Neutrophil (primary cell): ENCODE results near the gene SOX9.

Experiments used
- H3K27ac ChIP-seq: fragments of 200-600 bp; sonication (generic); 2 replicates; pipeline ENCODE4 v1.5.1; 2016; ENCODE audit warnings: mild to moderate bottlenecking, moderate library complexity
- H3K27me3 ChIP-seq: fragments of 200-600 bp; sonication (generic); 2 replicates; pipeline ENCODE4 v1.6.0; 2016; ENCODE audit warnings: mild to moderate bottlenecking
- H3K36me3 ChIP-seq: fragments of 200-600 bp; sonication (generic); 2 replicates; pipeline ENCODE4 v1.5.1; 2017
- H3K4me1 ChIP-seq, 2 experiments: fragments of 200-600 bp in 1 of 2; sonication (generic) in 1 of 2; 1 replicate in 1 of 2; 2 replicates in 1 of 2; pipeline versions ENCODE4 v1.5.1 to v1.6.1; 2013 to 2016; ENCODE audit warnings: low read depth in 1 of 2, low read length in 1 of 2, mild to moderate bottlenecking in 1 of 2, moderate library complexity in 1 of 2; ENCODE audit not compliant: control insufficient read depth in 1 of 2, insufficient read depth in 1 of 2
- H3K4me3 ChIP-seq, 2 experiments: fragments of 200-600 bp in 1 of 2; sonication (generic) in 1 of 2; 1 replicate in 1 of 2; 2 replicates in 1 of 2; pipeline ENCODE4 v1.5.1; 2013 to 2016; ENCODE audit warnings: low read depth in 1 of 2, low read length in 1 of 2, mild to moderate bottlenecking in 1 of 2, moderate library complexity in 1 of 2
- H3K9me3 ChIP-seq: fragments of 200-600 bp; sonication (generic); 2 replicates; pipeline ENCODE4 v1.5.1; 2016
- TF ChIP-seq, protein P1 (sequence below): fragments of 200-600 bp; sonication (generic); IDR thresholded peaks from 2 replicates; pipeline ENCODE4 v1.5.1; 2016; ENCODE audit warnings: antibody characterized with exemption

The SOX9 gene

DNA sequence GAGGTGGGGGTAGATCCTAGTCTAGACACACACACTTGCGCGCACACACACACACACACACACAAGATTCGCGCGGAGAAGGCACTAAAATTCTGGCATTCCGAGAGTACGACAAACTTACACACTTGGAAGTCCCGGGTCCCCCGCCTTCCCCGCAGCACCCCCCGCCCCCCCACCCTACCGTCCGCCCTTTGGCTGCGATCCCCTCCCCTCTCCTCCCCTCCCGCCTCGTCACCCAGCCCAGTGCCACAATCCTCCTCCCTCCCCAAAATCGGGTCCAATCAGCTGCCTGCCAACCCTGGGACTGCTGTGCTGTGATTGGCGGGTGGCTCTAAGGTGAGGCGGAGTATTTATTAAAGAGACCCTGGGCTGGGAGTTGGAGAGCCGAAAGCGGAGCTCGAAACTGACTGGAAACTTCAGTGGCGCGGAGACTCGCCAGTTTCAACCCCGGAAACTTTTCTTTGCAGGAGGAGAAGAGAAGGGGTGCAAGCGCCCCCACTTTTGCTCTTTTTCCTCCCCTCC, at the start of gene SOX9:
Gene SOX9, plus strand, starts transcription at position 379 of the 522 bp plus-strand sequence. CDS start 372 bp downstream, outside the sequence.
- Histone ChIP-seq H3K27ac (no peak within 1 kb of the TSS), H3K4me3 (no peak within 1 kb of the TSS), H3K27me3 (peaks cover 100% of the 10 kb centered on the region), H3K36me3 (no peaks in the 10 kb centered on the region), H3K9me3 (no peaks in the 10 kb centered on the region), H3K4me1 (no peaks in the 10 kb centered on the region)
- TF ChIP-seq, protein P1, sequence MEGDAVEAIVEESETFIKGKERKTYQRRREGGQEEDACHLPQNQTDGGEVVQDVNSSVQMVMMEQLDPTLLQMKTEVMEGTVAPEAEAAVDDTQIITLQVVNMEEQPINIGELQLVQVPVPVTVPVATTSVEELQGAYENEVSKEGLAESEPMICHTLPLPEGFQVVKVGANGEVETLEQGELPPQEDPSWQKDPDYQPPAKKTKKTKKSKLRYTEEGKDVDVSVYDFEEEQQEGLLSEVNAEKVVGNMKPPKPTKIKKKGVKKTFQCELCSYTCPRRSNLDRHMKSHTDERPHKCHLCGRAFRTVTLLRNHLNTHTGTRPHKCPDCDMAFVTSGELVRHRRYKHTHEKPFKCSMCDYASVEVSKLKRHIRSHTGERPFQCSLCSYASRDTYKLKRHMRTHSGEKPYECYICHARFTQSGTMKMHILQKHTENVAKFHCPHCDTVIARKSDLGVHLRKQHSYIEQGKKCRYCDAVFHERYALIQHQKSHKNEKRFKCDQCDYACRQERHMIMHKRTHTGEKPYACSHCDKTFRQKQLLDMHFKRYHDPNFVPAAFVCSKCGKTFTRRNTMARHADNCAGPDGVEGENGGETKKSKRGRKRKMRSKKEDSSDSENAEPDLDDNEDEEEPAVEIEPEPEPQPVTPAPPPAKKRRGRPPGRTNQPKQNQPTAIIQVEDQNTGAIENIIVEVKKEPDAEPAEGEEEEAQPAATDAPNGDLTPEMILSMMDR, result no peak

DNA sequence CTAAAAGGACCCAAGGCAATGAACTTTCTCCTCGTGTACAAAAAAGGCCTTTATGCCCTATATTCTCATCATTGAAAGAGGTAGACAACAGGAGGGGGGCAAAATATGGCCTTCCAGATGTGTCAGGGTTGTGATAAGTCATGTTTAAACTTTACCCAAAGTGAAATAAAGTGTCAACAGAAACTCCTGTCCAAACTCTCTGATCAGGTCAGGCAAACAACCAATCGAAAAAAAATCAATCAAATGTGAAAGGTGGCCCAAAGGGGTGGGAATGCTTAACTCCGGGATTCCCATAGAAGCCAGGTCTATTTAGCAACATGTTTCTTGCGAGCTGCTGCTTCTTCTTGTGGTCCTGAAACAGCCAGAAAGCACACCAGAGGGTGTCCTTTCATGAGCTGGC, 49.5 kb upstream of the SOX9 start:
- Histone ChIP-seq H3K4me3 (no peak overlapping the region), H3K27me3 (no peaks in the 10 kb centered on the region), H3K9me3 (no peaks in the 10 kb centered on the region), H3K27ac (no peak overlapping the region), H3K4me1 (no peaks in the 10 kb centered on the region), H3K36me3 (no peaks in the 10 kb centered on the region)
- TF ChIP-seq, protein P1, result no peak

DNA sequence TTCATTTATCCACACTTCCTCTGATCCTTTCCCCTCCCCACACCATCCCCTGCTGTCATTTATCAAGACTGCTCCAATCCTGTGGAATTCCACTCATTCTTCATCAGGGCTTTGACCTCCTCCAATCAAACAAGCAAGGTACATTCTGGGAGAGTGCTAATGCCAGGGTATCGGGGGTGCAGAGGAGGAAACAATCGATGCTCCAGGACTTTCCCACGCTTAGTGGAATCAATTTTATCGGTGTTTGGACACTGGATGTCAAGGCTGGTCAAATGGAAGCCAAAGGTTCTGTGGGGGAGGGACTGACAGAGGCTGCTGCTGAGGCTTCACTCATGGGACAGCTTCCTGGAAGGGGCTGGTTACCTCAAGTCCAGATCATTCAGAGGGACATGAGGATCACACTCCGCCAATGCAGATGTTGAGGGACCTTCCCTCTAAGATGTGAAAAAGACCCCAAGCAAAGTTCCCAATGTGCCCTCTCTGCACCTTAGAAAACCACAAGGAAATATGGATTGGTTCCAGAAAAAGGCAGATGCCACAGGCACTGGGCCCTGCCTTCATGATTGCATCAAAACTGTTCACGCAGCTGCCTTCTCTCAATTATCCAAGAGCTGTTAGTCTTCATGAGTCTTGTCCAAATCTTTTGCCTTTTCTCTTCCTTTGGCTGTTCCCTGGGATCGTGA, 44.7 kb upstream of the SOX9 start:
- H3K4me1 ChIP-seq, result no peaks in the 10 kb centered on the region
- no peaks in the 10 kb centered on the region for H3K36me3 ChIP-seq
- TF ChIP-seq, protein P1, result no peak
- no peak overlapping the region for H3K4me3 ChIP-seq
- H3K9me3 ChIP-seq, result no peaks in the 10 kb centered on the region
- H3K27me3 ChIP-seq, result no peaks in the 10 kb centered on the region
- H3K27ac ChIP-seq, result no peak overlapping the region

DNA sequence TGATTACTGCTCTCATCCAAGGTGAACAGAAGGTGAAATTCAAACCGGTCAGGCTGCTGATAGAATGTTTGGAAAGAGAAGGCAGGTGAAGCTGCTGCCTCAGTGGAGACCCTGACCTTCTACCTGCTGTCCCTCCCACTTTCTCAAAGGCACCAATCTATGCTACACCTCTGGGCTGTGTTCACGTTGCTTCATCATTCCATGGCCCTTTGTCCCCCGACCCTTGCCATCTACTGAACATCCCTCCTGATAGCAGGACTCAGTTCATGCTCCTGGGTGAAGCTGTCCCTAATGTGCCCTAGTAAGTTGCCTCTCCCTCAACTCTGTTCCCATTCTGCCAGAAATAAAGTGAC, 44.2 kb upstream of the SOX9 start:
- Histone ChIP-seq H3K9me3 (no peaks in the 10 kb centered on the region), H3K4me3 (no peak overlapping the region), H3K4me1 (no peaks in the 10 kb centered on the region), H3K36me3 (no peaks in the 10 kb centered on the region), H3K27ac (no peak overlapping the region), H3K27me3 (no peaks in the 10 kb centered on the region)
- TF ChIP-seq, protein P1, result no peak

DNA sequence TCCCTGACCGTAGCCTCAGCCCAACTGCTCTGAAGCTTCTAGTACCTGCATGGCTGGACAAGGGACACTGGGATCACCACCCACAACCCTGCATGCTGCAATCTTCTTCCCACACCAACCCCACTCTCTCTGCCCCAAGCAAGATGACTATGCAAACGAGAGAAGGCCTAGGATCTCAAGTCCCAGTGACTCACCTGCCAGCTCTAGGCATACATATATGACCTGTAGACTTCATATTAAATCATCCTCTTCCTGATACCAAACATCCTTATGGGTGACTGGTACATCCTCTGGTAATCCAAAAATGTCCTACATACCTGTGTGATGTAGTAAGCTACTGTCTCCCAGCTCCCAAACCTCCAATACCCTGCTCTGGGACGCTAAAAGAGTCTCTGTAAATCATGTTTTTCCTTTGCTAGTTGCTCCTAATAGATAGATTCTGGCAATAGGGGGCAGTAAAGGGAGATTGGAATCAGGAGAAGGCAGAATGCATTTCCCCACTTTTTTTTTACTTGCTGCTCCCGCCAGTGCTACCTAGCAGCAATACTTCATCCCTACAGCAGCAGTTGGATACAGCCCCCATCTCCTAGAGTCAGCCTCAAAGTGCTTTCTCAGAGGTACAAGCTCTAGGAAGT, 43.4 kb upstream of the SOX9 start:
- no peak overlapping the region for H3K4me3 ChIP-seq
- H3K9me3 ChIP-seq, result no peaks in the 10 kb centered on the region
- no peaks in the 10 kb centered on the region for H3K4me1 ChIP-seq
- H3K27me3 ChIP-seq, result no peaks in the 10 kb centered on the region
- no peaks in the 10 kb centered on the region for H3K36me3 ChIP-seq
- H3K27ac ChIP-seq, result no peak overlapping the region
- TF ChIP-seq, protein P1, result no peak
